ENCODE measurements around the gene TRMT5.

GRCh38 chr14:60968099-60968498, 12.8 kb downstream of the TRMT5 start:
- TF ChIP-seq CTCF (IDR thresholded peaks at IDR 0.05; ENCODE audit: low read length), result no peak
- TF ChIP-seq EZH2 (optimal IDR thresholded peaks at IDR 0.05; ENCODE audit: low read depth, low read length), result no peak
- TF ChIP-seq EZH2phosphoT487 (IDR thresholded peaks at IDR 0.05; ENCODE audit: low read length), result no peak

Data from MM.1S (cell line).